Caco-2 (cell line): ENCODE data around the gene GPATCH11. TPM values are rescaled to one million over a fixed set of nuclear protein-coding genes. Genes with fewer than 3 reads are reported as not detected.

Experiments
- BruUV-seq: library from RNA; stranded (reverse); fragments of 400-500 nt; replicated peaks from 2 replicates; lab custom pipeline; 2021; lab: Mats Ljungman, UMichigan
- CTCF ChIA-PET: fragments of 300-600 bp; sonication (Branson Sonifier 250); formaldehyde crosslinking; loops from one replicate; lab custom pipeline; 2022; ENCODE audit warnings: antibody characterized with exemption; lab: Charles Lee
- POLR2A ChIA-PET: fragments of 300-600 bp; sonication (Branson Sonifier 250); formaldehyde crosslinking; loops from one replicate; lab custom pipeline; 2022; ENCODE audit warnings: antibody characterized with exemption; lab: Charles Lee
- DNase-seq, 2 experiments: peaks; one replicate each; pipeline versions ENCODE4 v3.0.0 to v3.0.0-alpha.2; 2020 to 2022
- H3K27me3 ChIP-seq: replicated peaks from 2 replicates; pipeline ENCODE4 v1.6.0; 2011; ENCODE audit warnings: low read length; ENCODE audit not compliant: control insufficient read depth, insufficient read depth
- H3K36me3 ChIP-seq: 2 replicates; pipeline ENCODE4 v1.5.1; 2011; ENCODE audit warnings: low read length; ENCODE audit not compliant: control insufficient read depth, insufficient read depth
- H3K4me1 ChIP-seq: fragments of 250-450 bp; sonication (Bioruptor Pico); 2 replicates; pipeline ENCODE4 v1.5.1; 2020; ENCODE audit warnings: mild to moderate bottlenecking
- H3K4me3 ChIP-seq: 2 replicates; pipeline ENCODE4 v1.5.1; 2011; ENCODE audit warnings: low read depth, mild to moderate bottlenecking, control low read depth, low read length
- H3K9me3 ChIP-seq: fragments of 250-450 bp; sonication (Bioruptor Pico); 2 replicates; pipeline ENCODE4 v1.5.1; 2020; ENCODE audit warnings: mild to moderate bottlenecking, moderate library complexity
- H3K27ac Mint-ChIP-seq: one replicate; pipeline ENCODE4 v1.8.0; 2022; ENCODE audit warnings: mixed read lengths; ENCODE audit not compliant: unreplicated experiment
- H3K27me3 Mint-ChIP-seq: one replicate; pipeline ENCODE4 v1.8.0; 2022; ENCODE audit warnings: mixed read lengths; ENCODE audit not compliant: insufficient read depth, unreplicated experiment
- H3K36me3 Mint-ChIP-seq: one replicate; pipeline ENCODE4 v1.8.0; 2022; ENCODE audit warnings: mild to moderate bottlenecking, mixed read lengths; ENCODE audit not compliant: insufficient read depth, unreplicated experiment
- H3K4me1 Mint-ChIP-seq: one replicate; pipeline ENCODE4 v1.8.0; 2022; ENCODE audit warnings: low read depth, mixed read lengths; ENCODE audit not compliant: unreplicated experiment
- H3K4me3 Mint-ChIP-seq: one replicate; pipeline ENCODE4 v1.8.0; 2022; ENCODE audit warnings: mild to moderate bottlenecking, moderate library complexity, mixed read lengths; ENCODE audit not compliant: unreplicated experiment
- H3K9me3 Mint-ChIP-seq: one replicate; pipeline ENCODE4 v1.8.0; 2022; ENCODE audit warnings: mixed read lengths; ENCODE audit not compliant: unreplicated experiment
- intact Hi-C: fragments of 100-400 bp; cut with micrococcal nuclease; formaldehyde crosslinking; loops from one replicate; pipeline ENCODE4 v1.10.0; 2022; ENCODE audit not compliant: unreplicated experiment
- total RNA-seq: library from RNA; stranded (reverse); gene quantifications from 2 replicates; pipeline ENCODE4 v1.2.3, GENCODE V29; 2022
- TF ChIP-seq, protein P1 (sequence below), 2 experiments: fragments of 200-600 bp in 1 of 2; IDR thresholded peaks; 1 replicate in 1 of 2; 2 replicates in 1 of 2; pipeline versions ENCODE4 v1.5.1 to v1.8.0; 2011 to 2022; ENCODE audit warnings: antibody characterized with exemption in 1 of 2, control low read depth in 1 of 2, inconsistent platforms in 1 of 2, low read depth in 1 of 2, low read length in 1 of 2, mild to moderate bottlenecking in 1 of 2, moderate library complexity in 1 of 2; ENCODE audit not compliant: insufficient read depth in 1 of 2, severe bottlenecking in 1 of 2, unreplicated experiment in 1 of 2

Gene GPATCH11
- total RNA-seq, 1 experiment from 2014 or later, result 8.3 TPM

- H3K27me3 Mint-ChIP-seq, result no peaks in the 10 kb centered on the region
- no peak overlapping the region for H3K4me3 Mint-ChIP-seq
- peaks cover 20% of the 10 kb centered on the region for H3K36me3 Mint-ChIP-seq
- H3K9me3 Mint-ChIP-seq, result no peaks in the 10 kb centered on the region
- intact Hi-C loops, result no loop called here
- Histone ChIP-seq H3K4me3 (no peak overlapping the region), H3K9me3 (no peaks in the 10 kb centered on the region), H3K4me1 (peaks cover 7% of the 10 kb centered on the region), H3K27me3 (no peaks in the 10 kb centered on the region), H3K36me3 (no peaks in the 10 kb centered on the region)
- no peak for DNase-seq
- no TSS peak for BruUV-seq
- CTCF ChIA-PET, result no interaction called here
- POLR2A ChIA-PET, result no interaction called here
- peaks cover 8% of the 10 kb centered on the region for H3K4me1 Mint-ChIP-seq
- no peak overlapping the region for H3K27ac Mint-ChIP-seq
- TF ChIP-seq, protein P1, sequence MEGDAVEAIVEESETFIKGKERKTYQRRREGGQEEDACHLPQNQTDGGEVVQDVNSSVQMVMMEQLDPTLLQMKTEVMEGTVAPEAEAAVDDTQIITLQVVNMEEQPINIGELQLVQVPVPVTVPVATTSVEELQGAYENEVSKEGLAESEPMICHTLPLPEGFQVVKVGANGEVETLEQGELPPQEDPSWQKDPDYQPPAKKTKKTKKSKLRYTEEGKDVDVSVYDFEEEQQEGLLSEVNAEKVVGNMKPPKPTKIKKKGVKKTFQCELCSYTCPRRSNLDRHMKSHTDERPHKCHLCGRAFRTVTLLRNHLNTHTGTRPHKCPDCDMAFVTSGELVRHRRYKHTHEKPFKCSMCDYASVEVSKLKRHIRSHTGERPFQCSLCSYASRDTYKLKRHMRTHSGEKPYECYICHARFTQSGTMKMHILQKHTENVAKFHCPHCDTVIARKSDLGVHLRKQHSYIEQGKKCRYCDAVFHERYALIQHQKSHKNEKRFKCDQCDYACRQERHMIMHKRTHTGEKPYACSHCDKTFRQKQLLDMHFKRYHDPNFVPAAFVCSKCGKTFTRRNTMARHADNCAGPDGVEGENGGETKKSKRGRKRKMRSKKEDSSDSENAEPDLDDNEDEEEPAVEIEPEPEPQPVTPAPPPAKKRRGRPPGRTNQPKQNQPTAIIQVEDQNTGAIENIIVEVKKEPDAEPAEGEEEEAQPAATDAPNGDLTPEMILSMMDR (IDR thresholded peaks at IDR 0.05; ENCODE audit: insufficient read depth in 1 of 2, low read depth in 1 of 2, low read length in 1 of 2, severe bottlenecking in 1 of 2, unreplicated experiment in 1 of 2), result no peak
Measured at GRCh38 chr2:37100054-37100453, 15.7 kb downstream of the GPATCH11 start.

DNA sequence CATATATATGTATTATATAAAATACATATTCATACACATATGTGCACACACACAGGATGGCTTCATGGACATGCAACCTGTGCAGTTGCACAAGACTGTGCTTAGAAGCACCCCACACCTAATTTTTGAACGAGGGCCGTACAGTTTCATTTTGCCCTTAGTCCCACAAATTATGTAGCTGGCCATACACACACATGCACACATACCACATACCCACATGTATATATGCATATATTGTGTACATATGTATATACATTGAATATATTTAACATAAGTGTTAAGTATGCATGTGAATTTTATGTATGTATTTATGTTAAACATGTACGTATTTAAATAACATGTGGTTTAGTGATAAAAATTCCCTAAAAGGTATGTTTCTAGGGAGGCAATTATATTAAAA, 18.3 kb downstream of the GPATCH11 start:
- intact Hi-C loops, result no loop called here
- CTCF ChIA-PET, result no interaction called here
- Histone ChIP-seq H3K4me3 (no peak overlapping the region), H3K27me3 (no peaks in the 10 kb centered on the region), H3K36me3 (no peaks in the 10 kb centered on the region; the same call in 1 of the 2 replicates), H3K9me3 (no peaks in the 10 kb centered on the region), H3K4me1 (peaks cover 7% of the 10 kb centered on the region)
- Mint-ChIP-seq H3K4me1 (peaks cover 17% of the 10 kb centered on the region), H3K4me3 (no peak overlapping the region), H3K27me3 (no peaks in the 10 kb centered on the region), H3K36me3 (peaks cover 38% of the 10 kb centered on the region), H3K27ac (no peak overlapping the region), H3K9me3 (no peaks in the 10 kb centered on the region)
- TF ChIP-seq, protein P1 (IDR thresholded peaks at IDR 0.05; ENCODE audit: insufficient read depth in 1 of 2, low read depth in 1 of 2, low read length in 1 of 2, severe bottlenecking in 1 of 2, unreplicated experiment in 1 of 2), result no peak
- BruUV-seq, result no TSS peak
- no peak for DNase-seq
- POLR2A ChIA-PET, result no interaction called here

DNA sequence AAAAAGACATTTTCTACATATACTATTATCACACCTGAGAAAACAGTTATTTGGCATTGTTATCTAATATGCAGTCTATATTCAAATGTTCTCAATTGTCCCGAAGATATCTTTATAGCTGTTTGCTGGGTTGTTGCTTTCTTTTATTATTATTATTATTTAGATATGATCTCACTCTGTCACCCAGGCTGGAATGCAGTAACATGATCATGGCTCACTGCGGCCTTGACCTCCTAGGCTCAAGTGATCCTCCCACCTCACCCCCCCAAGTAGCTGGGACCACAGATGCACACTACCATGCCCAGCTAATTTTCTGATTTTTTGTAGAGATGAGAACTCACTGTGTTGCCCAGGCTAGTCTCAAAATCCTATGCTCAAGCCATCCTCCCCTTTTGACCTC, 19.9 kb downstream of the GPATCH11 start:
- Mint-ChIP-seq H3K36me3 (peaks cover 54% of the 10 kb centered on the region), H3K4me1 (peaks cover 17% of the 10 kb centered on the region), H3K27me3 (no peaks in the 10 kb centered on the region), H3K9me3 (no peaks in the 10 kb centered on the region), H3K4me3 (no peak overlapping the region), H3K27ac (no peak overlapping the region)
- BruUV-seq, result no TSS peak
- Histone ChIP-seq H3K4me1 (peaks cover 7% of the 10 kb centered on the region), H3K36me3 (peaks cover 1% of the 10 kb centered on the region; the same call in 1 of the 2 replicates), H3K4me3 (no peak overlapping the region), H3K27me3 (no peaks in the 10 kb centered on the region), H3K9me3 (no peaks in the 10 kb centered on the region)
- ChIA-PET CTCF (no interaction called here), POLR2A (no interaction called here)
- no peak for DNase-seq
- TF ChIP-seq, protein P1 (IDR thresholded peaks at IDR 0.05; ENCODE audit: insufficient read depth in 1 of 2, low read depth in 1 of 2, low read length in 1 of 2, severe bottlenecking in 1 of 2, unreplicated experiment in 1 of 2), result no peak
- intact Hi-C loops, result no loop called here
